22Rv1 (cell line): Measurements from ENCODE around the gene PDE5A.

Experiments used
- H3K27ac ChIP-seq: fragments of 450-650 bp; 2 replicates; pipeline ENCODE4 v1.5.1; 2017
- ZFX ChIP-seq: fragments of 450-650 bp; IDR thresholded peaks from 2 replicates; pipeline ENCODE4 v1.6.1; 2017; ENCODE audit warnings: antibody characterized with exemption, borderline replicate concordance
- TF ChIP-seq, protein P1 (sequence below): fragments of 450-650 bp; IDR thresholded peaks from 2 replicates; pipeline ENCODE4 v1.5.1; 2017; ENCODE audit warnings: mild to moderate bottlenecking

The PDE5A gene

DNA sequence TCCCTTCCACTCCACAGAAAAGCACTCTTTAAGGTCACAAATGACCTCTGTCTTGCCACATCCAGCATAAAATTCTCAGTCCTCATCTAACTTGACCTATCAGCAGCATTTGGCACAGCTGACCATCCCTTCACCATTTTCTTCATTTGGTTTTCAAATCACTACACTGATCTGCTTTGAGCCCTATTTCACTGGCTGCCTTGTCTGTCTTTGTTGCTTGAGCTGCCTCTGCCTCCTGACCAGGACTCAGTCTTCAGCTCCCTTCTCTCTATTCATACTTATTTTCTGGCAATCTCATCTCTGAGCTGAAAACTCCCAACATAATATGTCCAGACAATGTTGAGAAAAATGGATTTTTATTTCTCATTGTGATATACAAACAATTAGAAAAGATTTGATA, 27.7 kb upstream of the PDE5A start:
- no peak overlapping the region for H3K27ac ChIP-seq
- no peak for TF ChIP-seq ZFX
- TF ChIP-seq, protein P1, sequence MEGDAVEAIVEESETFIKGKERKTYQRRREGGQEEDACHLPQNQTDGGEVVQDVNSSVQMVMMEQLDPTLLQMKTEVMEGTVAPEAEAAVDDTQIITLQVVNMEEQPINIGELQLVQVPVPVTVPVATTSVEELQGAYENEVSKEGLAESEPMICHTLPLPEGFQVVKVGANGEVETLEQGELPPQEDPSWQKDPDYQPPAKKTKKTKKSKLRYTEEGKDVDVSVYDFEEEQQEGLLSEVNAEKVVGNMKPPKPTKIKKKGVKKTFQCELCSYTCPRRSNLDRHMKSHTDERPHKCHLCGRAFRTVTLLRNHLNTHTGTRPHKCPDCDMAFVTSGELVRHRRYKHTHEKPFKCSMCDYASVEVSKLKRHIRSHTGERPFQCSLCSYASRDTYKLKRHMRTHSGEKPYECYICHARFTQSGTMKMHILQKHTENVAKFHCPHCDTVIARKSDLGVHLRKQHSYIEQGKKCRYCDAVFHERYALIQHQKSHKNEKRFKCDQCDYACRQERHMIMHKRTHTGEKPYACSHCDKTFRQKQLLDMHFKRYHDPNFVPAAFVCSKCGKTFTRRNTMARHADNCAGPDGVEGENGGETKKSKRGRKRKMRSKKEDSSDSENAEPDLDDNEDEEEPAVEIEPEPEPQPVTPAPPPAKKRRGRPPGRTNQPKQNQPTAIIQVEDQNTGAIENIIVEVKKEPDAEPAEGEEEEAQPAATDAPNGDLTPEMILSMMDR: no peak

DNA sequence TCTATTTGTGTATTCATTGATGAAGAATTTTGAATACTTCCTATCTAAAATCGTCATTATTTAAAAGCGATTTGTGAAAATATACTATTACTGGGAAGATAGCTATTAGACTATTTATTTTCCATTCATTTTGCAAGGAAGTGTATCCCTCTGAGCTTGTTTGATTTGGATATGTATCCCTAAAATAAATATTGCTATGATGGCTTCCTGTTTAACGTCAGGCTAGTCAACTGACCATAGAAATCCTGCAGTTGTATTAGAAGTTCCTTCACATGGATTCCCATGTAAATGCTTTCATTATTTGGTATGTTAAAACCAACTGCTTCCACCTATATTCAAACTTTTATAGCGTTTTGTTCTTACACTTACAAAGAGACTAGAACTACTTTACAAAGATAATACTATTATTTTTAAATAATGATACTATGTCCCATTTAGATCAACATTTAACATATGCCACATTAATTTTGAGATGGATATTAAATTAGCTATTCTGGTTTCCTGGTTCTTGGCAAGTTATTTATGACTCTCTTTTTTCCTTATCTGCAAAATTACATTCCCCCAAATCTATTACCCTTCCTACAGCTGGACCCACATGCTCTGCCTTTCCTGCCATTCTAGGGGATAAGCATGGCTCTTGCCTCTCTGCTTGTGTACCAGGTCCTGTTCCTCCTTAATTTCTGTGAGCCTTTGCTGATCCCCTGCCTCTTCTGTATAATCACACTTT, 26.7 kb upstream of the PDE5A start:
- TF ChIP-seq ZFX: no peak
- TF ChIP-seq, protein P1: no peak
- H3K27ac ChIP-seq: no peak overlapping the region

DNA sequence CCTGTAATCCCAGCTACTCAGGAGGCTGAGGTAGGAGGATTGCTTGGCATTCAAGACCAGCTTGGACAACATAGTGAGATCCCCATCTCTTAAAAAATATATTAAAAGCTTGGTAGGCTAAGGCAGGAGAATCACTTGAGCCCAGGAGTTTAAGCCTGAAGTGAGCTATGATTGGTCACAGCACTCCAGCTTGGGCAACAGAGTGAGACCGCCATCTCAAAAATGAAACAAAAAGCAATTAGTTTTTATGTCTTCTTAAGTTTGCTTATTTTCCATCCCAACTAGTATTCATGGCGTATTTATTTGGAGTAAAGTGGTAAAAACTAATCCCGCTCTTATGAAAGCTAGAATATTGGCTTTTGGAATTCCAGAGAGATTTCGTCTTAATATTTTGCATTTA, 25.4 kb upstream of the PDE5A start:
- no peak overlapping the region for H3K27ac ChIP-seq
- no peak for TF ChIP-seq ZFX
- TF ChIP-seq, protein P1: no peak

DNA sequence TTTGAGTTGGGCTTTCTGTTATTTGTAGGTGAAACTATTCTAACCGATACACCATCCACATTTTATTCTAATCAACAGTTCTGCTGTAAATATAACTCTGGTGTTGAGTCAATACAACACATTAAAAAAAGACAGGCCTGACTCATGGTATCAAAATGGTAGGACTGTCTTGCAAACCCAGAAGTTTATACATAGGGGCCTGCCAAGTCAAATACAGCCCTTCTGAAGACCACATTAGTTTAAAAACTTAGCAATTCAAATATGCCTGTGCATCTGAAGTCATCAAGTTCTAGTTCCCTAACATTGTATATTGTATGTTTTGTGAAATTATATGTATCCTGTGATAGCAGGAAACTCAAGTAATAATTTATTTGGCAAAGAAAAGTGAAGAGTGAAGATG, 24.4 kb upstream of the PDE5A start:
- H3K27ac ChIP-seq: no peak overlapping the region
- TF ChIP-seq ZFX: no peak
- TF ChIP-seq, protein P1: no peak

DNA sequence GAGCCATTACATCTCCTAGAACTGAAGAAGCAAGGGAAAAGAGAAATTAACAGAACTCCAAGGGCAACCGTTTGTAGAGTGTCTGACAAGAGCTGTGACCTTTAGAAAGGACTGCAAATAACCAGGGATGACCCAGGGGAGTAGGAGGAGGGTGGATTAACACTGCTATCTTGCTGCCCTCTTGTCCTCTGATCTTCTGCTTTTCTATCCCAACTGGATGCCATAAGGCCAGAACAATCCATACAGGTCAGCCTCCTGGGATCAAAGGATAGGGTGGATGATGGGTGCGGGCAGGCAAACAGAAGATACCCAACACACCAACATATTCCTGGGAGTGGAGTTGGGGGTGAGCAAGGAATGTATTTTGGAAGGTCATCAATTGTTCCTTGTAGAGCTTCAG, 19.8 kb upstream of the PDE5A start:
- no peak for TF ChIP-seq ZFX
- TF ChIP-seq, protein P1: no peak
- no peak overlapping the region for H3K27ac ChIP-seq

DNA sequence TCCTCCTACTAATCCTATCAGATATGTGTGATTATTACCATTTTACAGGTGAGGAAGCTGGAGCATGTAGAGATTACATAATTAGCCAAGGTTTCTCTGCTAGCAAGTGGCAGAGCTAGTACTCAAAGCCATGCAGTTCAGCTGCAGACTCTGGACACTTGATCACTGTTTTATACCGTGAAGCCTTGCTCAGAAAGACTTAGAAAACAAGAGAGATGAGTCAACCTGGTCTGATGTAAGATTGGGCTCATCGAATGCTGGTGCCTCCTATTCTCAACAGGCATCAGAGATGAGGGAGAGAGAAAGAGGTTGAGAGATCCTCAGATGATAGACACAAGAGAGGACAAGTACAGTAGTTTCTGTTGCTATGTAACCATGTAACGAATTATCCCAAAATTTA, 19.0 kb upstream of the PDE5A start:
- no peak overlapping the region for H3K27ac ChIP-seq
- no peak for TF ChIP-seq ZFX
- TF ChIP-seq, protein P1: no peak

DNA sequence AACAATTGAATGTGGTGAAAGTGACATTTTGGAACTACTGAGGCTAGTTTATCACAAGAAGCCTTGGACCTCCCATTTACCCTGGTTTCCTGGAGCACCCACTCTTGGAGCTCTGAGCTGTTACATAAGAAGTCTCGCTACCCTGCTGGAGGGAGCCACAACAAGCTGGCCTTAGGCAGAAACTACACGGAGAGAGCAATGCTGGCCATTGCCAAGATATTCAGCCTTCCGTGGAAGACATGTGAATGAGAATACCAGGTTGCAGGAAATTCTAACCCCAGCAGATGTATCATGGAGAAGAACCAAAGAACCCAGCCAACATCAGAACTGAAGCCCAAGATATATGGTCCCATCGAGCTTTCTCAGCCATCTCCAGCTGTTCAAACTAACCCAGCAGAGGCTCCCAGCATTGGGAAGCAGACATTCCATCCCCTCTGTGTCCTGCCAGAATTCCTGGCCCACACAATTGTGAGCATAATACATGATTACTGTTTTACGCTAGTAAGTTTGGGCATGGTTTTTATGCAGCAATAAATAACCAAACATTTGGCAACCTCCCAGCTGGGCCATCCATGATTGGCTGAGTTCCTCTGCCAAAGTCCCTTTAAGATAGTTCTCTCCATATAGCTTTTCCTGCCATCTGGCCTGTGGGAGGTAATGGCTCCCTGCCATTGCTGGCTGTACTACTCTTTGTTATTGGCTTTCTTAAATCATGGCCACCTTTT, 17.9 kb upstream of the PDE5A start:
- H3K27ac ChIP-seq: no peak overlapping the region
- TF ChIP-seq ZFX: no peak
- TF ChIP-seq, protein P1: no peak
